UCSD-AML1 (cell line): ENCODE measurements around the gene ATP2B2.
"Not testable (repeated sequence)": the region's sequence is repeated elsewhere in the genome, so short reads cannot be mapped to it uniquely, and the experiment has no call there.

Experiments used
- DNase-seq: peaks from one replicate; lab custom pipeline; 2025; ENCODE audit not compliant: unreplicated experiment; lab: John Stamatoyannopoulos, UW

The ATP2B2 gene

GRCh38 chr3:10387881-10388609 lies 117.3 kb downstream of the ATP2B2 start:
- DNase-seq: no peak

- no peak for DNase-seq
Observed at GRCh38 chr3:10386121-10386520, 119.3 kb downstream of the ATP2B2 start.

GRCh38 chr3:10384541-10385360 lies 120.6 kb downstream of the ATP2B2 start:
- no peak for DNase-seq

- DNase-seq: no peak
Observed at GRCh38 chr3:10383850-10384248, 121.5 kb downstream of the ATP2B2 start.

GRCh38 chr3:10382892-10383849 lies 122.2 kb downstream of the ATP2B2 start:
- no peak for DNase-seq

GRCh38 chr3:10382445-10382844 lies 122.9 kb downstream of the ATP2B2 start:
- DNase-seq: not testable (repeated sequence)

GRCh38 chr3:10381336-10381735 lies 124.0 kb downstream of the ATP2B2 start:
- DNase-seq: no peak

- no peak for DNase-seq
Observed at GRCh38 chr3:10380906-10381305, 124.5 kb downstream of the ATP2B2 start.

GRCh38 chr3:10379961-10380360 lies 125.4 kb downstream of the ATP2B2 start:
- no peak for DNase-seq

GRCh38 chr3:10379161-10379560 lies 126.2 kb downstream of the ATP2B2 start:
- DNase-seq: no peak

GRCh38 chr3:10378742-10379141 lies 126.6 kb downstream of the ATP2B2 start:
- no peak for DNase-seq

- DNase-seq: no peak
Observed at GRCh38 chr3:10378246-10378645, 127.1 kb downstream of the ATP2B2 start.

- DNase-seq: no peak
Observed at GRCh38 chr3:10377148-10377725, 128.1 kb downstream of the ATP2B2 start.

GRCh38 chr3:10376353-10376752 lies 129.0 kb downstream of the ATP2B2 start:
- no peak for DNase-seq

GRCh38 chr3:10375296-10376053 lies 129.9 kb downstream of the ATP2B2 start:
- DNase-seq: no peak

GRCh38 chr3:10374311-10374710 lies 131.1 kb downstream of the ATP2B2 start:
- DNase-seq: no peak

GRCh38 chr3:10373686-10374261 lies 131.6 kb downstream of the ATP2B2 start:
- DNase-seq: no peak

- DNase-seq: no peak
Observed at GRCh38 chr3:10371789-10372188, 133.6 kb downstream of the ATP2B2 start.

- DNase-seq: no peak
Observed at GRCh38 chr3:10371167-10371566, 134.2 kb downstream of the ATP2B2 start.

- DNase-seq: peak; percentile 68
Observed at GRCh38 chr3:10370429-10370828, 135.0 kb downstream of the ATP2B2 start.
